ENCODE results near the gene TMEM270. TPM values are rescaled to one million over a fixed set of nuclear protein-coding genes. Genes with fewer than 3 reads are reported as not detected.
A peak's percentile ranks its signal among the peaks of the same experiment; 100 is the strongest.
"Not testable (repeated sequence)": the region's sequence is repeated elsewhere in the genome, so short reads cannot be mapped to it uniquely, and the experiment has no call there.

TMEM270 gene
- total and polyA plus RNA-seq, 5 donors = not detected

DNA sequence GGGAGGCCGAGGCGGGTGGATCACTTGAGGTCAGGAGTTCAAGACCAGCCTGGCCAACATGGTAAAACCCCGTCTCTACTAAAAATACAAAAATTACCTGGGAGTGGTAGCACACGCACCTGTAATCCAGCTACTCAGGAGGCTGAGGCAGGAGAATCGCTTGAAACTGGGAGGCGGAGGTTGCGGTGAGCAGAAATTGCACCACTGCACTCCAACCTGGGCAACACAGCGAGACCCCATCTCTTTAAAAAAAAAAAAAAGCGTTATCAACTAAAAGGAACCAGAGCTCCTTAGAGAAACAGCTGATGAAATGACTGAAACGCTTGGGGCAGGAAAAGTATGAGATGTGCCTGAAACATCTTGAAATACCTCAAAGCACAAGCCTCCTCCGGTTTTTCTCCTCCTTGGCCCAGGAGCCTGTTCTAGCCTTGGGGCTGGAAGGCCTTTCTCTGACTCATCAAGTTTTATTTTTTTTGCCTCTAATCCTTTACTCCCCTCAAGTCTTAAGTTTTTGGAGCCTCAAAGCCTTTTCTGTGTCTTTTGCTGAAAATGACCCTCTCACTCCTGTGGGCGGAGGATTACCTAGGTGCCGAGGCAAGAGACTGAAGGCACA is 16.0 kb upstream of the TMEM270 start:
- 86% methylated on average over 13 of the region's 13 CpGs for WGBS
- no peak overlapping the region for H3K27ac ChIP-seq (ENCODE audit: low read length)

DNA sequence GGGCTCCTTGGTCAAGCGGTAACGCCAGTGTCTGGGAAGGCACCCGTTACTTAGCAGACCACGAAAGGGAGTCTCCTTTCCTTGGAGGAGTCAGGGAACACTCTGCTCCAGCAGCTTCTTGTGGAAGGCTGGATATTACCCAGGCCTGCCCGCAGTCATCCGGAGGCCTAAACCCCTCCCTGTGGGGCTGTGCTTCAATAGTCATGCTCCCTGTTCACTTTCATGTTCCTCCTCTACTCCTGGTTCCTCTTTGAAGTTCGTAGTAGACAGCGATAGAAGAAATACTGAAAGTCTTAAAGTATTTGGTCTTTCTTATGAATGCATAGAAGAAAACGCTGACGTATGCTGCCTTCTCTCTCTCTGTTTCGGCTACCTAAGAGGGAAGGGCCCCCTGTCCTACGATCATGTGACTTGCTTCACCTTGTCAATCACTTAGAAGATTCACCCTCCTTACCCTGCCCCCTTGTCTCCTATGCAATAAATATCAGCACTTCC is 15.2 kb upstream of the TMEM270 start:
- DNase-seq = peak in 1 of 3 donors; percentile 56
- H3K27ac ChIP-seq (ENCODE audit: low read length); H3K4me3 ChIP-seq (ENCODE audit: low read length); intact Hi-C loops (cut with DNase I); H3K4me1 ChIP-seq (ENCODE audit: control insufficient read depth, insufficient read depth, low read length); H3K9me3 ChIP-seq (ENCODE audit: control insufficient read depth, low read length); ATAC-seq; H3K27me3 ChIP-seq (ENCODE audit: control insufficient read depth, insufficient read depth): not testable (repeated sequence)
- 73% methylated on average over 12 of the region's 12 CpGs for WGBS

More for the DNA sequence above, 16.0 kb upstream of the TMEM270 start:
- H3K4me1 ChIP-seq (ENCODE audit: control insufficient read depth, insufficient read depth, low read length) = no peaks in the 10 kb centered on the region
- no peaks in the 10 kb centered on the region for H3K27me3 ChIP-seq (ENCODE audit: control insufficient read depth, insufficient read depth)
- ATAC-seq (no peak), DNase-seq (no peak)
- intact Hi-C loops (cut with DNase I) = no loop called here
- no peak overlapping the region for H3K4me3 ChIP-seq (ENCODE audit: low read length)
- H3K9me3 ChIP-seq (ENCODE audit: control insufficient read depth, low read length) = no peaks in the 10 kb centered on the region

GRCh38 chr7:73847941-73848723 is 12.8 kb upstream of the TMEM270 start:
- Histone ChIP-seq H3K4me1 (ENCODE audit: control insufficient read depth, insufficient read depth, low read length) (no peaks in the 10 kb centered on the region), H3K4me3 (ENCODE audit: low read length) (no peak overlapping the region), H3K27ac (ENCODE audit: low read length) (no peak overlapping the region), H3K9me3 (ENCODE audit: control insufficient read depth, low read length) (no peaks in the 10 kb centered on the region), H3K27me3 (ENCODE audit: control insufficient read depth, insufficient read depth) (no peaks in the 10 kb centered on the region)
- no peak for DNase-seq
- intact Hi-C loops (cut with DNase I) = no loop called here
- 91% methylated on average over 10 of the region's 10 CpGs for WGBS
- ATAC-seq = no peak

- ATAC-seq (peak; percentile 68 to 85), DNase-seq (no peak)
- Histone ChIP-seq H3K27ac (ENCODE audit: low read length) (no peak overlapping the region), H3K27me3 (ENCODE audit: control insufficient read depth, insufficient read depth) (no peaks in the 10 kb centered on the region), H3K4me1 (ENCODE audit: control insufficient read depth, insufficient read depth, low read length) (no peaks in the 10 kb centered on the region), H3K4me3 (ENCODE audit: low read length) (no peak overlapping the region), H3K9me3 (ENCODE audit: control insufficient read depth, low read length) (no peaks in the 10 kb centered on the region)
- intact Hi-C loops (cut with DNase I) = loop anchor here in 2 of 4 donors (5.0 kb wide), 2 partner anchors 38 to 243 kb away; no protein-coding TSS in a partner anchor
- 63% methylated on average over 4 of the region's 4 CpGs for WGBS
Measured at GRCh38 chr7:73850781-73851207, 10.2 kb upstream of the TMEM270 start.

- Histone ChIP-seq H3K9me3 (ENCODE audit: control insufficient read depth, low read length) (no peaks in the 10 kb centered on the region), H3K4me1 (ENCODE audit: control insufficient read depth, insufficient read depth, low read length) (no peaks in the 10 kb centered on the region), H3K27ac (ENCODE audit: low read length) (no peak overlapping the region), H3K27me3 (ENCODE audit: control insufficient read depth, insufficient read depth) (no peaks in the 10 kb centered on the region), H3K4me3 (ENCODE audit: low read length) (no peak overlapping the region)
- WGBS = 43% methylated on average over 8 of the region's 8 CpGs
- peak; percentile 64 to 75 for ATAC-seq
- DNase-seq = no peak
- intact Hi-C loops (cut with DNase I) = loop anchor here in 2 of 4 donors (5.0 kb wide), 2 partner anchors 39 to 244 kb away; no protein-coding TSS in a partner anchor
Measured at GRCh38 chr7:73851410-73852338, 9.3 kb upstream of the TMEM270 start.

- no peak overlapping the region for H3K4me3 ChIP-seq (ENCODE audit: low read length)
- H3K9me3 ChIP-seq (ENCODE audit: control insufficient read depth, low read length) = no peaks in the 10 kb centered on the region
- no peak overlapping the region for H3K27ac ChIP-seq (ENCODE audit: low read length)
- 62% methylated on average over 5 of the region's 5 CpGs for WGBS
- ATAC-seq = no peak
- no peaks in the 10 kb centered on the region for H3K27me3 ChIP-seq (ENCODE audit: control insufficient read depth, insufficient read depth)
- no peaks in the 10 kb centered on the region for H3K4me1 ChIP-seq (ENCODE audit: control insufficient read depth, insufficient read depth, low read length)
- intact Hi-C loops (cut with DNase I) = loop anchor here in 2 of 4 donors (5.0 kb wide), 2 partner anchors 40 to 245 kb away; no protein-coding TSS in a partner anchor
- no peak for DNase-seq
Measured at GRCh38 chr7:73852500-73852899, 8.5 kb upstream of the TMEM270 start.

DNA sequence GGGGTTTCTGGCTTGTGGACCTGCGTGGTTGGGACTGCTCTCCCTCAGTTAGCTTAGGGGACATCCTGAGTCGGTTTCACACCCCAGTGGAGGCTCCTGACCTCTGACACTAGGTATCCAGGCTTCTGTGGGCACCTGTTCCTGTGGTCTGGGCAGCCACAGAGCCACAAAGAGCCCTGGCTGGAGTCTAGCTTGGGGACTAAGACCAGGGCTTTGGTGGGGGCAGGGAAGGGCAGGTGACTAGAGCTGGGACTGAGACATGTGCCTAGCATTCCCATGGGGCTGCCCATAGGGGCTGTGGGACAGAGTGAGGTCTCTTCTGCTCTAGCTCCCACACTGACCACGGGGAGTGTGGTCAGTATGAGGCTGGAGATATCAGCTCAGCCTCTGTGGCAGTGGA is 4.0 kb upstream of the TMEM270 start:
- Histone ChIP-seq H3K27me3 (ENCODE audit: control insufficient read depth, insufficient read depth) (no peaks in the 10 kb centered on the region), H3K27ac (ENCODE audit: low read length) (no peak overlapping the region), H3K4me3 (ENCODE audit: low read length) (no peak overlapping the region), H3K4me1 (ENCODE audit: control insufficient read depth, insufficient read depth, low read length) (no peaks in the 10 kb centered on the region), H3K9me3 (ENCODE audit: control insufficient read depth, low read length) (no peaks in the 10 kb centered on the region)
- WGBS = 56% methylated on average over 3 of the region's 3 CpGs
- intact Hi-C loops (cut with DNase I) = no loop called here
- DNase-seq (peak in 1 of 3 donors; percentile 33), ATAC-seq (no peak)

GRCh38 chr7:73858807-73859206 is 2.2 kb upstream of the TMEM270 start:
- Histone ChIP-seq H3K9me3 (ENCODE audit: control insufficient read depth, low read length) (no peaks in the 10 kb centered on the region), H3K4me1 (ENCODE audit: control insufficient read depth, insufficient read depth, low read length) (no peaks in the 10 kb centered on the region), H3K27me3 (ENCODE audit: control insufficient read depth, insufficient read depth) (no peaks in the 10 kb centered on the region), H3K27ac (ENCODE audit: low read length) (no peak overlapping the region), H3K4me3 (ENCODE audit: low read length) (no peak overlapping the region)
- ATAC-seq = no peak
- WGBS = 62% methylated on average over 2 of the region's 2 CpGs
- DNase-seq = no peak
- intact Hi-C loops (cut with DNase I) = no loop called here

- no peaks in the 10 kb centered on the region for H3K9me3 ChIP-seq (ENCODE audit: control insufficient read depth, low read length)
- H3K4me3 ChIP-seq (ENCODE audit: low read length) = no peak overlapping the region
- WGBS = 91% methylated on average over 12 of the region's 12 CpGs
- ATAC-seq = no peak
- no peaks in the 10 kb centered on the region for H3K27me3 ChIP-seq (ENCODE audit: control insufficient read depth, insufficient read depth)
- H3K4me1 ChIP-seq (ENCODE audit: control insufficient read depth, insufficient read depth, low read length) = no peaks in the 10 kb centered on the region
- no peak for DNase-seq
- intact Hi-C loops (cut with DNase I) = loop anchor here in 2 of 4 donors (10.0 kb wide), 1 partner anchor 343 kb away; no protein-coding TSS in a partner anchor
- H3K27ac ChIP-seq (ENCODE audit: low read length) = no peak overlapping the region
Measured at GRCh38 chr7:73861305-73861704, 346 bp downstream of the TMEM270 start.

- Histone ChIP-seq H3K9me3 (ENCODE audit: control insufficient read depth, low read length) (no peaks in the 10 kb centered on the region), H3K27me3 (ENCODE audit: control insufficient read depth, insufficient read depth) (no peaks in the 10 kb centered on the region), H3K4me3 (ENCODE audit: low read length) (no peak overlapping the region), H3K4me1 (ENCODE audit: control insufficient read depth, insufficient read depth, low read length) (no peaks in the 10 kb centered on the region), H3K27ac (ENCODE audit: low read length) (no peak overlapping the region)
- ATAC-seq = no peak
- no peak for DNase-seq
- WGBS = 83% methylated on average over 8 of the region's 8 CpGs
- intact Hi-C loops (cut with DNase I) = loop anchor here in 3 of 4 donors (5.0 to 10.0 kb wide), 3 partner anchors 162 to 537 kb away; partner anchors contain the start of gene ELN (in 3 of the 3)
Measured at GRCh38 chr7:73864981-73865711, 4.2 kb downstream of the TMEM270 start.

All from right cardiac atrium (tissue), 5 donors.